Fibroblast of skin of right biceps (primary cell): ENCODE results near the gene PLGRKT.
"Not testable (repeated sequence)": the region's sequence is repeated elsewhere in the genome, so short reads cannot be mapped to it uniquely, and the experiment has no call there.

ENCODE experiments used
- DNase-seq: peaks from one replicate; pipeline ENCODE4 v3.0.0-alpha.2; 2013

PLGRKT gene, protein sequence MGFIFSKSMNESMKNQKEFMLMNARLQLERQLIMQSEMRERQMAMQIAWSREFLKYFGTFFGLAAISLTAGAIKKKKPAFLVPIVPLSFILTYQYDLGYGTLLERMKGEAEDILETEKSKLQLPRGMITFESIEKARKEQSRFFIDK

DNA sequence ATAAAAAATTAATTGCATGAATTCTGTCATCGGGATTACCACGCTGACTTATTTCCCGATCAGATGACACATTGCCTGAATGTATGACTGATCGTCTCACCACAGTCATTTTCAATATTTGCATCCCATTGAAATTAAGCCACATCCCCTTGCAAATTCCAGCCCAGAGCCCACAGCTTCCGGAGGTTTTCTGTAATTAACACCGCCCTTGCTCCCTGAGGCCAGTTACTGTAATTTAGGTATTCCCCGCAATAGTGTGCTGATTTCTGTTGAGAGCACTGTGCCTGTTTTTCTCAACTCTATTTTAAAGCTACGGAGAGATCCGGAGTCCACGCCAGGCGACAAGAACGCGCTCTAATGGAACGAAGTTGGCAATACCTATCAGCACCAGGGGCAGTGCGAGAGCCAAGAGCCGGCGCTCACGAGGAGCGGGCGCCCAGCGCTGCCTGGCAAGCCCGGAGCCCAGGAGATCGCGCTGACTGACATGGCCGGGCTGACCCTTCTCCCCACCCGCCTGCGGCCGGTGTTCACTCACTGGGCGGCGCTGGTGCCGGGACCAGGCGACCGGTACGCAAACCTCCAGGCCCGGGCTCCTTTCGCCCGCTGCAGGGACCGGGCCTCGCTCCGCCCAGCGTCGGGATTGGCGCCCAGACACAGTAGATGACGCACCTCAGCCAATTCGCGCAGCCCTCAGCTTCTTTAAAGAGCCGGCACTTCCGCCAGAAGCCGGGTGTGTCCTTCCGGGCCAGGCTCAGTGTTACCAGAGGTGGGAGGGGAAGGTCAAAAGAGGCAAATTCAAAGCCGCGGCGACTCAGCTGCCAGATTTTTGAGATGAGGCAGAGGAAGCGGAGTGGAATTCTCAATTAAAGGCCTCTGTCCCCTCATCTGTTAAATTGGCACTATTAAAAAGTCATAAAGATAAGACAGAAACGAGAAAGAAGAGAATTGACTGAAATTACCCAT, at the start of gene PLGRKT:
Gene PLGRKT, minus strand, starts transcription at position 672 of the 963 bp plus-strand sequence. CDS start 5,948 bp downstream, outside the sequence.
- DNase-seq = peak; percentile 94

DNA sequence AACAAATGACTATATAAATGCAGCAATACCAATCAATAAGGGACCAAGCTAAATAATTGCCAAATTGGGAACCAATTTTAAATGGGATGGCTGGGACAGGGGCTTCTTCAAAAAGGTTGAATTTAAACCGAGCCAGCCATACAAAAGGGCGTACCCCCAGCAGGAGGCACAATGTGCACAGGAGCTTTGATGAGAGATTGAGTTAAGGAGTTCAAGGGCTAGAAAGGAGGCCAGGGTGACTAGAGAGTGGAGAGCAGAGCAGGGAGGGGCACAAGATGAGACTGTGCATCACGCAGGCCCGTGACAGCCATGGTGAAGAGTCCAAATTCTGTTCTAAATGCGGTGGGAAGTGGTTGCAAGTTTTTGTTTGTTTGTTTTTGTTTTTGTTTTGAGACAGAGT, 49.3 kb upstream of the PLGRKT start:
- no peak for DNase-seq

DNA sequence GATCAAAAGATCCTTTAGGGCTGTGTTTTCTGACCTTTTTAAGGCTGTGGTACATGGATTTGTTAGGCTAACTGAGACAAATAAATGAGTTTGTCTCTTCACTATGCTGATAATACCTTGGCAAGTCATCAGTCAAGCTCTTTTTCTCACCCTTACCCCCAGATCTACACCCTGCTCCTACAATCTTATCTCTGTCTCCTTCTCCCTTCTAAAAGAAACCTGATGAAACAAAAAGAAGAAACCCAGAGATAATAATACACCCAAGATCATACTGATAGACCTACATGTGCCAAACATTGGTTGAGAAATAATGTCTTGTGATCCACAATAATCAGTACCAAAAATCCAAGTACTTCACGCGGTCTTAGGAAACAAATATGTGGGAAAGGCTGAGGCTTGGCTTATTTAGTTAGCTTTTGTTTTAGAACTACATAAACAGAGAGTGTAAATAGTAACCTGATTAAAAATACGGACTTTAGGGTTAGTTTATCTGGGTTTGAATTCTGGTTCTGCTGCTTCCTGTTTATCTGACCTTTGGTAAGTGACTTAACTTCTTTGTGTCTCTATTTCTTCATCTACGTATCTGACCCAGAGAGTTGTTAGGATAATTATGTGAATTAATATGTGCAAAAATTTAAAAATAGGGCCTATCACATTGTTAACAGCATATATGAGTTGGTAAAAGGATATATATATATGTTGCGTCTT, 47.8 kb upstream of the PLGRKT start:
- DNase-seq = no peak

DNA sequence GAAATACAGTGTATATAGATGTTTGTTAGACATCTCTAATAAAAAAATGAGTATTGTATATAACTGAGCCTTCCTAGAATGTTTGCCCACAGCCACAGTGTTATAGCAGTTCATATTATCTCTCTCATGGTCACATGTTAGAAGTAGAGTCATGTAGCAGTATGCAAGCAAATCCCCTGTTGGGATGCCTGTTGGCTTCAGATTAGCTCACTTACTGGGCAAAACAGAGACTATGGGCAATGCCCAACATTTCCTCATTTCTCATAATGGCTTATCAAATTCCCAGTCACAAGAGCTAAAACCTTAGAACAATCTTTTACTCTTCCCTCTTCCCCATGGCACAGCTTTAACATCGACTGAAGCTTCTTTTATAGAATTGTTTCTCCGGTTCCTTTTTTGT, 45.6 kb upstream of the PLGRKT start:
- no peak for DNase-seq

DNA sequence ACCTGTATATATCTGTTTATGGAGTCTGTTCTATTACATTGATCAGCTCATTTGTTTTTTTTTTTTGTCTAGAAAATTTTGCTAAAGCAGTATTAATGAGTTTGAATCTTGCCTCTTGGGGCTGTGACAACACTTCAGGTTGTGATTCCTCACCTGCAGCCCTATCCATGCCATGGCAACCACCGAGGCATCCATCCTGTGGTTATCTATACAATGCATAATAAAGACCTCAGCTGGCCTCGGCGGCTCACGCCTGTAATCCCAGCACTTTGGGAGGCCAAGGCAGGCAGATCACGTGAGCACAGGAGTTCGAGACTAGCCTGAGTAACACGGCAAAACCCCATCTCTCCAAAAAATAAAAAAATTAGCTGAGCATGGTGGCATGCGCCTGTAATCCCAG, 44.5 kb upstream of the PLGRKT start:
- DNase-seq = no peak

DNA sequence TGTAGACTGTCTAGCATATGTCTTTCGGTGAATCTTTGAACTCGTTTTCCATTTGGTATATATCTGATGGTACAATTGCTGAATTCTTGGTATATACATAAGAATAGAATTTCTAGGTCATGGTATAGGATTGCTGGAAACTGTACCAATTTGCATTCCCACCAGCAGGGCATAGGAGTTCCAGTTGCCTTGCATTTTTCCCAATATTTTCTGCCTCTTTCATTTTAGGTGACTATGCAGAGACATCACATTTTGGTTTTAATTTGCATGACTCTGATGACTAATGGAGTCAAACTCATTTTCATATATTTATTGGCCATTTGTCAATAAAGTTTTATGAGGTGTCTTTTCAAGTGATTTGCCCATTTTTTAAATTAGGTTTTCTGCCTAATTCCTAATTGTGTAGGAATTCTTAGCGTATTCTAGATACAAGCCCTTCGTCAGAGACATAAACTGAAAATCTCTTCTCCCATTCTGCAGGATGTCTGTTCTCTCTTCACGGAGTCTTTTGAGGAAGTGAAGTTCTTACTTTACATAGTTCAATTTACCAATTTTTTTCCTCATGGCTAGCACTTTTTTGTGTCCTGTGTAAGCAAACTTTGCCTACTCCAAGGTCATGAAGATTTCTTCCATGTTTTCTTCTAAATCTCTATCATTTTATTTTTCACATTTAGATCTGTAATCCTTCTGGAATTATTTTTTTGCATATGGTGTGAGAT, 43.8 kb upstream of the PLGRKT start:
- DNase-seq = peak; percentile 24

DNA sequence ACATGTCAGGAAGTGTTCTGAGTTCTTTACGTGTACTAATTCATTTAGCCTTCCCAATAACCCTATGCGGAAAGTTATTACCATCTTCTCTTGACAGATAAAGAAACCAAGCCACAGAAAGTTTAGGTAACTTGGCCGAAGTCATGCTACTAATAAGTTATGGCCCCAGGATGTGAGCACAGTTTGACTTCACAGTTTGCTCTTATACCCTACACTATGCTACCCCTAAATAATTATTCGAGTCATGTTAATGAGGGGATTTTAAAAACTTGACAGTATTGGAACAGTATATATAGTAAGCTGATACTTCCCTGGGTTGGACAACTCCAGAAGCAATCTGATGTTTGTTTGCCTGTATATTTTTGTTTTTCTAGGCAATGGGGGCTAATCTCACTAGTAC, 43.2 kb upstream of the PLGRKT start:
- DNase-seq = no peak

DNA sequence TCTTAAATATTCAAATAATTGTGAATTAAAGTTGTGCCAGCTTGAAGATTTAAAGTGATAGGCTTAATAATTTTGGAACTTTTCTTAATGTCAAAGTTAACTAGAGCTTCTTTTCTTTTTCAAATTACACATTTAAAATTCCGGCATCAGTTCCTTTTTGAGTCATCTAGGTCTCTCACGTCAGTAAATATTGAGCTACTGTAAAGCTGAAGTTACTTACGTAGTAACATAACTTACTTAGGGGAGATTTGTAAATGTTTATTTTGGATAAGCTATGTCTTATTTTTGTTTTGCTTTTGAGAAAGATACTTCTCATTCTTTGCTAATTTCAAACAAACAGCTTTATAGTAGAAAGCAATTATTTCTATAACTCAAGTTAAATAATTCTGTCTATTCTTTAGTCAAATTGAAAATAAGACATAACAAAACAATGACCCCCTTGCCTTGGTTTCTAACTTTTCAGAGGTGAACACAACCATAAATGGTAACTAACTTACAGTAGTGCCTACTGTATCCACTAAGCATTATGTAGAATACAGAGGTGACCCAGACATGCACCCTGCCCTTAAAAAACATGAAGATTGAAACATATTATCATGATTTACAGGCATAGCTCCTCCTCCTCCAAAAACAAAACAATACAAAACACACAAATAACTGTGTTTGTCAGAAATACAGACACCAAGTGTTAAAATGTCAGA, 42.4 kb upstream of the PLGRKT start:
- DNase-seq = no peak

DNA sequence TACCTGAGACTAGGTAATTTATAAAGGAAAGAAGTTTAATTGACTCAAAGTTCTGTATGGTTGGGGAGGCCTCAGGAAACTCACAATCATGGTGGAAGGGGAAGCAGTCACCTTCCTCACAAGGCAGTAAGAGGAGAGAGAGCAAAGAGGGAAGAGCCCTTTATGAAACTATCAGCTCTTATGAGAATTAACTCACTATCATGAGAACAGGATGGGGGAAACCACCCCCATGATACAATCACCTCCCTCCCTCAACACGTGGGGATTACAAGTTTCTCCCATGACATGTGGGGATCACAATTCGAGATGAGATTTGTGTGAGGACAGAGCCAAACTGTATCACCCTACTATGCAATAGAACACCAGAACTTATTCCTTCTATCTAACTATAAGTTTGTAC, 40.5 kb upstream of the PLGRKT start:
- DNase-seq = no peak

DNA sequence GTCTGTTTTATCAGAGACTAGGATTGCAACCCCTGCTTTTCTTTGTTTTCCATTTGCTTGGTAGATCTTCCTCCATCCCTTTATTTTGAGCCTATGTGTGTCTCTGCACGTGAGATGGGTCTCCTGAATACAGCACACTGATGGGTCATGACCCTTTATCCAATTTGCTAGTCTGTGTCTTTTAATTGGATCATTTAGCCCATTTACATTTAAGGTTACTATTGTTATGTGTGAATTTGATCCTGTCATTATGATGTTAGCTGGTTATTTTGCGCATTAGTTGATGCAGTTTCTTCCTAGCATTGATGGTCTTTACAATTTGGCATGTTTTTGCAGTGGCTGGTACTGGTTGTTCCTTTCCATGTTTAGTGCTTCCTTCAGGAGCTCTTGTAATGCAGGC, 37.9 kb upstream of the PLGRKT start:
- not testable (repeated sequence) for DNase-seq

DNA sequence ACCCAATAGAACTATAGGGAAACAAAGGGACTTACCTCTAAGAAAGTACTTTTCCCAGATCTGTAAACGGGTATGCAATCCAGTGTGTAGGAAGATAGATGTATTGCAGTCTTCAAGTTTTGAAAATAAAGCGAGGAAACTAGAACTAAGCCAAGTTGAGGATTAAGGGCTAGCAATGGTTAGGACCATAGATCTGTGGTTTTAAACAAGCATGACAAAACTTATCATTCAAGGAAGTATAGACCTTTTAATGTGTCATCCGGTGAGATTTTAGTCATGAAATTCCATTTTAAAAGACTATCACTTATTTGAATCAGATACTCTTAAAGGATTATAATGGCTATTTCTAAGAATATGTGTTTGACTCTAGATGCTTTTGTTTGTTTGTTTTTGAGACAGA, 33.1 kb upstream of the PLGRKT start:
- DNase-seq = no peak

DNA sequence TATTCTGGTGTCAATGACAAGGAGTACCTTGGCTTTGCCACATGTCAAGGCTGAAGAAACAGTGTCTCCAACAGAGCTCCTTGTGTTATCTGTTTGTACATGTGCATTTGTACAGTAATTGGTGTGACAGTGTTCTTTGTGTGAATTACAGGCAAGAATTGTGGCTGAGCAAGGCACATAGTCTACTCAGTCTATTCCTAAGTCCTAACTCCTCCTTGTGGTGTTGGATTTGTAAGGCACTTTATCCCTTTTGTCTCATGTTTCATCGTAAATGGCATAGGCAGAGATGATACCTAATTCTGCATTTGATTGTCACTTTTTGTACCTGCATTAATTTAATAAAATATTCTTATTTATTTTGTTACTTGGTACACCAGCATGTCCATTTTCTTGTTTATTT, 32.4 kb upstream of the PLGRKT start:
- no peak for DNase-seq

DNA sequence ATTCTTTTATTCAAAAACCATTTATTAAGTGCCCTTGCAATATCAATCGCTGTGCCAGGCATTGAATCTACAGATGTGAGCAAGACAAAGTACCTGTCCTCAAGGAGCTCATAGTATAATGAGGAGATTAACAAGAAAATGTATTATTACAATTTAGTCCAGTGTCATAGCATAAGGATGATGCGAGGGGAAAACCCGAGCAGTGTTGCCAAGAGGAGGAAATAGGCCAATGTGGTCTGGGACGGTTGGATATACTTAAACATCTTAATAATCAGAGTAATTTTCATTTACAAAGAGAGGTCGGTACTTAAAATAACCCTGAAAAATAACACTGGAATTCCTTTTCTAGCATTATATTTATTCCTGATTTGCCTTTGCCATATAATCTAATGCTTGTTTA, 31.1 kb upstream of the PLGRKT start:
- DNase-seq = no peak

DNA sequence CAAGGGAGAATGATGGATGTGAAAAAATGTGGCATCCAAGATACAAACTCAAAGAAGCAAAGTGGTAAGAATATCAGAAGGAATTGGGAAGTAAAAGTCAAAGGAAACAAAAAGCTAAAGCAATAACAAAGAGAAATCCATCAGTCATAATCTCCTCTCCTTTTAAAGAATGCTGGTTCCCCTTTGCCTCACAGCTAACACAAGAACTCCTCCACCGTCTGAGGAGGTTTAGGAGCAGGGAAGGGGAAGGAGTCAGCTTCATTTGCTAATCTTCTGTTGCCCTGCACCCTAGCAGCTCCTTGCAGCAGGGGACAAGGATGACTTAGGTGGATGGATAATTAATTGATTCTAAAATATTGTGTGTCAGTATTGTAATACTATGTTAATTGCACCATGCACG, 29.0 kb upstream of the PLGRKT start:
- DNase-seq = no peak

DNA sequence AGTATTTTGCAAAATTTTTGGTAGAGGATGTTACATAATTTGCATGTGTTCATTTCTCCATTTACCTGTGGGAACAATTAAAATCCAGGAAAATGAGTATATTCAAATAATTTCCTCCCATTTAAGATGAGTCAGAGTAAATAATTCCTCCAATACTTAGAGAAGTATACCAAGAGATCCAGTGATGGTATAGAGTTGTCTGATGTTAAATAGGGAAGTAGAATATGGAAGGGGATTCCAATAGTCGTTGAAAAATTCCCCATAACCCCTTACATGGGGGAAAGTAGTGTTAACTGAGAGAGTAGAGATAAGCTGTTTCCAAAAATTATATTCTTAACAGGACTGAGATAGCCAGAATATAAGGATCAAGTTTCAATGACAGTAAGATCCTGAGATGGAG, 28.3 kb upstream of the PLGRKT start:
- DNase-seq = no peak

DNA sequence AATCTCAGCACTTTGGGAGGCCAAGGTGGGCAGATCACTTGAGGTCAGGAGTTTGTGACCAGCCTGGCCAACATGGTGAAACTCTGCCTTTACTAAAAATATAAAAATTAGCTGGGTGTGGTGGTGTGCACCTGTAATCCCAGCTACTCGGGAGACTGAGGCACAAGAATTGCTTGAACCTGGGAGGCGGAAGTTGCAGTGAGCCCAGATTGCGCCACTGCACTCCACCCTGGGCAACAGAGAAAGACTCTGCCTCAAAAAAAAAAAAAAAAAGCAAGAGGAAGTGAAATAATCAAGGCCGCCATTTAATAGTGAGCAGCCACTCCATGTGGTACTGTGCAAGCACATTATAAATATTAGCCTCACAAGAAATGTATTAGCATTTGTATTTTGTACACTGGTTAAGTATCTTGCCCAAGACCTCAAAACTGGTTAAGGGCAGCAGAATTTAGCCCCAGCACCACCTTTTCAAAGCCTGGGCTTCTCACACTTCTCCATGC, 27.2 kb upstream of the PLGRKT start:
- DNase-seq = not testable (repeated sequence)

DNA sequence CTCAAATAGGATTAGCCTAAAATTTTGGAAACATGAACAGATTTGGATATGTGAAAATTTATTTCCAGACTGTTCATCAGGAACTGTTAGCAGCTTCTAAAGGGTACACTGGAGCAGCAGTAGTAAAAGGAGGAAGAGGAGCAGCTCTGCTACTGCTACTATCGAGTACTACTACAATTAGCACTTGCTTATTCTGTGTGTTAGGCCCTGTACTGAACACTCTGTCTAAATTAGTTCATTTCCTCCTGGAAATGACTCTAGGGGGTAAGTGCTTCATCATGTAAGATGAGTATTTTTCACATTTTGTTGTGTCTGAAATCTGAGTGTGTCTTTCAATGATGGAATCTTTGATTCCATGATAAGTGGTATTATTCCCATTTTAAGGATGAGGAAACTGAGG, 22.4 kb upstream of the PLGRKT start:
- DNase-seq = no peak

DNA sequence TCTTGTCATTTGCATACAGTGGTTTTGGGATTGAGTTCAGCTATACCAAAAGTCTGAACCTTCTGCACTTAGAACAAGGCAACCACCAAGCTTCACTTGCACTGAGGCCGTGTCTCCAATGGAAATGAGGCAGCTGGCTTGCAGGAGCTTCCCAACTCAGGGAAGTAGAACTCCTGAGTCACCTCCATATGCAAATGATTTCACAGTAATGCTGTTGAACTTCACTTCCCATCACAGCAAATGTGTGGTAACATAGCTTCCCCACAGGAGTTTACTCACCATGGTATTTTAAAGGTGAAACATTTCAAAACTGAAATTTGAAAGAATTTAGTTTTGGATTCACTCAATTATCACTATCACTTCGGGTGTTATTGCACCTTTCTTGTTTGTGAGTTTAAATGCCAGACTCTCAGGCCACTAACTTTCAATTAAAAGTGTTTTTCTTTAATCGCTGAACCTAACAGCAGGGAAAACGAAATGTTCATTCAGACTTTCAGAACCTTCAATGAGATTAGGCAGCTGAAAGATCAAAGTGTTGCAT, 21.6 kb upstream of the PLGRKT start:
- peak; percentile 59 for DNase-seq

DNA sequence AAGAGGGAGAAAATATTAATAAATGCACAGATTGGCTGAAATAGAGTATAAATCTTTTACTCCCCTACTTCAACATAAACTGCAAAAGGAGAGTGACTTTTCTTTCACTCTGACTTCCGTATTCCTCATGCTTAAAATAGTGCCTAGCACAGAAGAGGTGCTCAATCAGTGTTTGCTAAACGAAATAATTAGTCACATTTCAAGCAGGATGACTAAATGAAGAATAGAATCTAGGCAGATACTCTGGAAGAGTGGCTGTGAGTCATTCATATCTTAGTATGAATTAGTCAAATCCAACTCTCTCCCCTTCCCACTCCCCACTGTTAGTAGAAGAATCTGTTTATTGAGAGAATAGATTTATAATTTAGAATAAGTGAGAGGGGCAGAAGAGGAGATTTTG, 17.5 kb upstream of the PLGRKT start:
- DNase-seq = peak; percentile 87

DNA sequence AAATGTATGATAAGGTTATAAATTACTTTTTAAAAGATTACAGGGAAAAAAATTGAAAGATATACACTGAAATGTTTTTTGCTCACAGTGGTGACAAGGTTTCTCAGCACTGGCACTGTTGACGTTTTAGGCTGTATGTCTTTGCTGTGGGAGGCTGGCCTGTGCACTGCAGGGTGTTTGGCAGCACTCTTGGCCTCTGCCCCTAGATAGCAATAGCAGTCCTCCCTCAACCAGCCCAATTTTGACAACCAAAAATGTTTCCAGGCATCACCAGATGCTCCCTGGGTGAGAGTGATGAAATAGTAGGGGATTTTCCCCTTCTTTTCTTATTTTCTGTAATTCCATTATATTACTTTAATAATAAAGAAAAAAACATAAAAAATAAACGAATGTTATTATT, 15.9 kb upstream of the PLGRKT start:
- no peak for DNase-seq

DNA sequence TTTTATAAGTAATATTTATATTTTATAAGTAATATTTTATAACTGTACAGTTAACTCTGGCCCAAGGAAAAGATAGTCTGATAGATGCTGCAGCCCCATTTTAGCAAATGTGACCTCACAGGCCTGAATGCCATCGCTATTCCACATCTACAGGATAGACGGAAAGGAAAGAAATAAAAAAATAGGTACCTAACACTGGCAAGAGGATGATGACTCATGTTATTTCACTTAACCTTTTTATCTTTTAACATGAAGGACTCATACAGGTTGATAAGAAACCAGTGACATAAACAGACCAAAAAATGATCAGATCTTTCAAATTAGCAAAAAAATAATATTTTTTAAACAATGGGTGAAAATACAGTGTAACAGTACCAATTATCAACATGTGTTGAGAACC, 15.3 kb upstream of the PLGRKT start:
- DNase-seq = no peak

DNA sequence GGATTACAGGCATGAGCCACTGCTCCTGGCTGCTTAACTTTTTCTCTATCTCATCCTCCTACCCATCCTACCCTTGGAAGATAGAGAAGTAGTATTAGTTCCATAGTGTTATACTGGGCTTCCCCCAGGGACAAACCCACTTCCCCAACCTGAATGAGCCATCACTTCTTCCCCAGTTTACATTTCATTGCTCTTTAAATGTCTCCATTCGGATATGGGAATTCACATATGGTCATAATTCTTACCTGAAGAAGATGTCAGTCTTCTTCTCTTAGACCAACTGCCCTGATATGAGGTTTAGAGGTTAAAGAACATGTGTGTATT, 14.5 kb upstream of the PLGRKT start:
- no peak for DNase-seq
